HG02798 (cell line): ENCODE data around the gene BLCAP.

Source experiments
- ATAC-seq: cut with Tn5 transposase; IDR thresholded peaks from one replicate; pipeline ENCODE4 v1.9.1; 2021; ENCODE audit warnings: mild to moderate bottlenecking; ENCODE audit not compliant: unreplicated experiment, poor library complexity

The BLCAP gene

GRCh38 chr20:37519508-37520418 lies 7.9 kb downstream of the BLCAP start:
- no peak for ATAC-seq

GRCh38 chr20:37518606-37519507 lies 8.8 kb downstream of the BLCAP start:
- no peak for ATAC-seq

- no peak for ATAC-seq
Observed at GRCh38 chr20:37518059-37518458, 9.6 kb downstream of the BLCAP start.

DNA sequence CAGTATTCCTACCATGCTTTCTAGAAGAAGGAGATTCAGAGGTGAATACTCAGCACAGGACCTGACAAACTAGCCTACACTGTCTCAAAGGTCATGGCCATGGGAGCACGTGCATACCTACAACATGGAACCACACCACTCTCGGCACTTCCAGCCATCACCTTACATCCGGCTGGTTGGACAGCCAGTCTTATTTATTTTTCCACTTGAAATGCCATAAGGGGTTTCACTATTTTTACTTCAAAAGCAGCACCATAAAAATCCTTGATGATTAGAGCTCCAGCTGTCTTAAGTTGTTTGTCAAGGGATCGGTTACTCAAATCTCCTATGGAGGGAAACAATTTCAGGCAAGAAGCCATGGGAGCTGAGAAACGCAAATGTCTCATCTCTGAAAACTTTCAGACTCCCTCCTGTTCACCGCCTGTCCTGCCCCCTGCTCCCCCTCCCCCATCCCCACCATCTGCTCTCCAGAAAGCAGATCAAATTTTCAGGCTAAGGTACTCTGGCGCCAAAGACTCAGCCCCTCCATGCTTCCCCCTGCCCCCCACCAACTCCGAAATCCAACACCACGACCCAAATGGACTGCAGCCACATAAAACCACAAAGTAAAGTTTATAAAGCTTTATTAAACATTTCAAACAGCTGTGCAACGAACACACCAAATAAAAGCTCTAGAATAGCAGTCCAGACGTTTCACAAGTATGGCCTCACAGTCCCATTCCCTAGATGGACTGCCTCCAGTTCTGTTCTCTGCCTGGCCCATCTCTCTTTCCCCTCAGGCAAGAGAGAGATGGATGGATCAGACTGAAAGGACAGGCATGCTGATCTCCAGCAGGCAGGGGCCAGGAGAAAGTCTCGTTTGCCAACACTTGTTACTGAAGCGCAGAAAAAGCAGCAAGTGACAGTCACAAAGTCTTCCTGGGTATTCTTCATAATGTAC lies 10.6 kb downstream of the BLCAP start:
- no peak for ATAC-seq

- ATAC-seq: no peak
Observed at GRCh38 chr20:37515876-37516275, 11.8 kb downstream of the BLCAP start.

- no peak for ATAC-seq
Observed at GRCh38 chr20:37513779-37514359, 13.8 kb downstream of the BLCAP start.

GRCh38 chr20:37511610-37512275 lies 15.9 kb downstream of the BLCAP start:
- no peak for ATAC-seq

DNA sequence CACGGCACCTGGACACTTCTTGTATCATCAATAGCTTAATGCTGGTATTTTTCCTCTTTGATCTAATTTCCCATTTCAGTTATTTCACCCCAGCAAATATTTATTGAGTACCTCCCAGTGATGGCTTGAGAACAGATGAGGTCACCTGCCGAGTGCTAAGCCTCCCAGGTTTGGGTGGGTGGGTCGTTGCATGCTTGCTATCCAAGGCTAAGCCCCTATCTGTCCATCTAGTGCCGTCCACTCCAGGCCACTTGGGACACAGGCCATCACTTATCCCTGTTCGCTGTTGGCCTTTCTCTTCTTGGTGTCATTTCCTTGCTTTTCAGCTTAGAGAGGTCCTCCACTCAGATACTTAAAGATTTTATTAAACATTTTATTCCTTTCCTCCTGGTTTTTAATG lies 17.4 kb downstream of the BLCAP start:
- no peak for ATAC-seq

DNA sequence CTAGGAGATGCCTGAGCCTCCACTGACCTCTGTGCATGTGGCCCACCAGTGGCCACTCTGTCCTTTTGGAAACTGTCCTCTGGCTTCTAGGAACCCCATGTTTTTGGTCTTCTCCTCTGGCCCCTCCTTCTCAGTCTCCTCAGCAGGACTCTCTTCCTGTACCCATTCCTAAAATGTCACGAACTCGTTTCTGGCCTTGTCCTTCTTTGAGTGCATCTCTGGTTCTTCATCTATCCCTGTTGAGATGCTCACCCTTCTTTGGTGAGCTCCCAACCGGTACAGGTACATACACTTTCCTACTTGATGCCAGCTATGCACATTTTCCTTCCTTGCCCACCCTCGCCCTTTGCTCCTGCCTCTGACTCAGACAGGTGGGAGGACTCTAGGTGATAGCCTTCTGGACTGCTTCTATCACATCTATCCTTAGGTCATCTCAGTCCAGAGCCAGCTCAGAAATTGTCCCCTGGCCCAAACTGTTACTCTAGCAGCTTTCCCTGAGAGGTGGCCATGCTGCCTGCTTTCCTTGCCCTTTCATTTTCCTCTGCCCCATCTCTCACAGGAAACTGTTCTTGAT lies 21.4 kb downstream of the BLCAP start:
- ATAC-seq: no peak

- ATAC-seq: no peak
Observed at GRCh38 chr20:37505263-37506151, 22.2 kb downstream of the BLCAP start.

GRCh38 chr20:37504404-37505096 lies 23.1 kb downstream of the BLCAP start:
- ATAC-seq: no peak

- no peak for ATAC-seq
Observed at GRCh38 chr20:37503256-37503927, 24.3 kb downstream of the BLCAP start.

GRCh38 chr20:37502654-37503053 lies 25.0 kb downstream of the BLCAP start:
- ATAC-seq: no peak

- no peak for ATAC-seq
Observed at GRCh38 chr20:37501940-37502339, 25.7 kb downstream of the BLCAP start.

GRCh38 chr20:37500311-37500710 lies 27.4 kb downstream of the BLCAP start:
- ATAC-seq: no peak

DNA sequence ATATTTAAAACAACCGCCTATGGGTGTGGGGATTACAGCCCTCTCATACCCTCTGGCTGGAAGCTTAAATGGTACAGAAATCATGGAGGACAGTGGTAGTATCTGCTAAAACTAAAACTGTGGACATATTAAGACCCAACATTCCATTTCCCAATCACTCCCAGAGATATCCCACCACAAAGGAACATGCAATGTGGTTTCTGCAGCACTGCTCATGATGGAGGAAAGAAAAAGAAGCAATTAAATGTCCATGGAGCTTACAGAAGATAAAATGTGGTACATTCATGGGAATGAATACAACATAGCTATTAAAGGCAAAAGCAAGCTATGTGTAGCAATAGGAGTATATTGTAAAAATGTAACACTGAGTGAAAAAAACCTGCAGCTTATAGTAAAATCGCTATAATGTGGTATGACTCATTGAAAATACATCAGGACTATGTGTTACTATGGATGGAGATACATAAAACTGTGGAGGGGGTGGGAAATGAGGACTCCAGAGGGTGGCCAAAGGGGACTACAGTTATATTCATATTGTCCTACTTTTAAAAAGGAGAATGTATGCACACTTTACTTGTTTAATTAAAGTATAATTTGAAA lies 29.5 kb downstream of the BLCAP start:
- ATAC-seq: no peak
